HG03571 (cell line): Measurements from ENCODE around the gene MYL12A.
A peak's percentile ranks its signal among the peaks of the same experiment; 100 is the strongest.

Source experiments
- ATAC-seq: cut with Tn5 transposase; IDR thresholded peaks from one replicate; pipeline ENCODE4 v1.9.1; 2021; ENCODE audit not compliant: unreplicated experiment

The MYL12A gene

DNA sequence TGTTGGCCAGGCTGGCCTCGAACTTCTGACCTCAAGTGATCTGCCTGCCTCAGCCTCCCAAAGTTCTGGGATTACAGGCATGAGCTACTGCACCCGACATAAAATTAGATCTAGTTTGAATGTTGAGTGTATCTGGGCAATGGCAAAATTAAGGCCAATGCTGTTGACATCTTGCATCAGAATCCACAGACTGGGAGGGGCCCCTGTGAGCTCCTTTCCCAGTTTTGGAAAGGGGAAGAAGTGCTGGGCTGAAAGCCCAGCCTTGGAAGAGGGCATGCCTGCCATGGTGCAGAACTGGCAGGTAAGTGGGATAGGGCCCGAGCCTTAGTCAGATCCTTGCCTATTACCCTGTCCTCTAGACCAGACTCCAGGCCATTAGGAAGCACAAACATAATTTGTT is 23.4 kb upstream of the MYL12A start:
- no peak for ATAC-seq

DNA sequence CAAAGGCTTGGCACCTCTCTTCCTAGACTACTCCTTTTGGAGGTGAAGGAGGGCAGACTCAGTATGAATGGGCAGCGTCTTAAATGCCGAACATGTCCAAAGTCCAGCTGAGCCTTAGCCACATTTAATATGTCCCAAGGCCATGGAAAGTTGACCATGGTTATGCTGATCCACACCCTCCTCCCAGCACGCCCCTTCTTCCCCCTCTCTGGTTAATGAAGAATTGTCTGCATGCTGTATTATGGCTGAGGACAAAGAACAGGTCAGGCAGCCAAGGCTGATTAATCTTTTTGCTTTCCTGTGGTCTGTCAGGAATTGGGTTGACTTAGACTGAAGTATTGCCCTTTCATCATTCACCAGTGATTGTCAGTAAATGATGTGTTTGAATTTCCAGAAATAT is 22.0 kb upstream of the MYL12A start:
- no peak for ATAC-seq

DNA sequence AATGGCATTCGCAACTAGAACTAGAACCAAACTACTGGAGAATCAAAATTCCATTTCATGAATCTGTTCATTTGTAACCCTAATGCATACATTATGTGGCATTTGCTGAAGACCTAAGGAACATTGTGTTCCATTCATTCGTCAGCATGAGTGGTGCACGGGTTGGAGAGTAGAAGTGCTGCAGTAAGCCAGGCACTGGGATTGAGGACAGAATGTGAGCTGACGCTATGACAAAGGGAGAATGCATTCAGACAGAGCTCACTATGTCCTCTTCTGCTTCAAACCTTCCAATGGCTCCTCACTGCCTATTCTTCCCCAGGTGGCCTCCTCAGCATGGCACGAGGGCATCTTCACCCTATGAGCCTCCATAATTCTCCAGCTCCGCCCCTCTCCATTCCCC is 21.6 kb upstream of the MYL12A start:
- ATAC-seq: no peak

DNA sequence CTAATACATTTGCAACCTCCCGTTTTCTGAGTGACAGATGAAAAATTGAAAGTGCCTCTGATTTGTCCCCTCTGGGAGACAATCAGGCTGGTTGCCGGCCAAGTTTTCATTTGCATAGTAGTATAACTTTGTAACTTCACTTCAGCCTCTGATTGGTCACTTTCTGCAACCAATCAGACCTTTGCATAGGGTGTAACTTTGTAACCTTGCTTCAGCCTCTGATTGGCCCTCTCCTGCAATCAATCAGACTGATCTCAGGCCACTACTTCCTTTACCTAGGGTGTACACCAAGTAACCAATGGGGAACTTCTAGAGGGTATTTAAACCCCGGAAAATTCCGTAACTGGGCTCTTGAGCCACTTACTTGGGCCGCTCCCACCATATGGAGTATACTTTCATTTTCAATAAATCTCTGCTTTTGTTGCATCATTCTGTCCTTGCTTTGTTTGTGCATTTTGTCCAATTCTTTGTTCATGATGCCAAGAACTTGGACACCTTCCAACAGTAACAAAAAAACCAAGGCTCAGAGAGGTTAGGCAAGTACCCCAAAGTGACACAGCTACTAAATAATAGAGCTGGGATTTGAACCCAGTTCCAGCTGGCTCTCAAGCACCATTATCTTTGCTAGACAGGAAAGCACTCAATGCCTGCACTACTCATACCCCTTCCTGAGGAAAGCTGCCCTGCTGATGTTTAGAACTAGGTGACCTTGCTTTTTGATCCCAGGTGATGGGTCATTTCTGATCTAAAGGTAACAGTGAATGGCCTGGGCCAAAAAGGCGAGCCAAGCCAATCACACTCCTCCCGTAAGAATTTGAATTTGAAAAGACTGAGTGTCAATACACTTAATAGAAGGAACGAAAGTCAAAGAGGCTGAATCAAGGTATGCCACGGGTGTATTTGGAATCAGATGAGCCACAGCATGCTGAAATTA is 16.9 kb upstream of the MYL12A start:
- no peak for ATAC-seq

DNA sequence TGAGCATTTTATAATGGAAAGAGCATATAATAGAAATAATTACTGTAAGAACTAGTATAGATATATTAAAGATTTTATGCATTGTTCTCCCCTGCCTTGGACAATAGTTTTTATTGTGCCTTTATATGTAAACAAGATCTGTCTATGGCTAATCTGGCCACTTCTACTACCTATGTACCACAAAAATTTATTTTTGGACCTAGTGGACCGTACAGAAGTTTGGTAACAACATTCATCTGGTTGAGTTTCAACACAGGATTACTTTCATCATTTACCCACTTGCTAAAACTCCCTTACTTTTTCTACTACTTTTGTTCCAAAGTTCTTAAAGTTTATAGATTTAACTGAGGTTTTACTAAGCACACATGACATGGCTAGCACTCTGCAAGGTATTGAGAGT is 14.6 kb upstream of the MYL12A start:
- no peak for ATAC-seq

DNA sequence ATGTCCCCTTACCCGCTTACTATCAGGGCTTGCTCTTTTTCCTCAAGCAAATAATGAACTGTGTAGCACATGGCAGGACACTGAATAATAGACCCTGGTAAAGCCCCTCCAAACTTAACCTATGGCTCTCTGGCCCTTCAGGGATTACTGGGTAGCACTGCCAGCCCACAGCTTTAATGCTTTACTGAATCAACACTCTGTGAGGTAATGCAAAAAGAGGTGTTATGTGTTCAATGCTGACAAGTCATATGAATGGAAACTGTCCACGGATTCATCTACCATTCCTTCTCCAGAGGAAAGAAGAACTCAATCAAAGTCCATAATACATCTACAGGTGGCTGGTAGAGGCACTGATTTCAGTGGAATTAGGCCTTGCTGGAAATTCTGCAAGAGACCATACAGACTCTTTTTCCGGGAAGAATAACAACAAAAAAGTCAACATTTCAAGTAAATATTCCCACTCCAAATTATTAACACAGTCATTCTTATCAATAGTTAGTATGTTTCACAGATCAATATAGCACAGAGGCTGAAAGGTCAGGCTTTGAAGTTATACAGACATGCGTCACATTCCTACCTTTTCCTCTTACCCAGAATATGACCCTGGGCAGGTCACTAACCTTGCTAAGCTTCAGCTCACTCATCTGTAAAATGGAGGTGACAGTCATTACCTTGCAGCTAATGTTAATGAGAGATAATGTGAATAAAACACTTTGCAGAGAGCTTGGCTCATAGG is 14.0 kb upstream of the MYL12A start:
- no peak for ATAC-seq

DNA sequence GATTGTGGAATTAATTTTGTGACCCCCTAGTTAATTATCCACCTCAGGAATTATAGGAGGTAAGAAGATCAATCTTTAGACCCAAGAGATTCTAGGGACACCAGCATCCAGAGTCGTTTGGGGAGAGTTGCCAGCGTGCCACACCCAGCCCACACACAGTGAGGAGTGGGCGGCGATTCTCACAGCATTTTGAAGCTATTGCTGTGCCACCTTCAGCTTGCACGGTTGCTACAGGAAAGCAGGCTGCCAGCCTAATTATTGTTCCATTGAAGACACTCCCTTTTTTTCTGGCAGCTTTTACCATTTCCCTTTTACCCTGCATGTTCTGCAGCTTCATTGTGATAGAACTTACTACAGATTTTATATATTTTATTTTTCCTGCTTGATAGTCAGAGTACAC is 13.1 kb upstream of the MYL12A start:
- ATAC-seq: no peak

DNA sequence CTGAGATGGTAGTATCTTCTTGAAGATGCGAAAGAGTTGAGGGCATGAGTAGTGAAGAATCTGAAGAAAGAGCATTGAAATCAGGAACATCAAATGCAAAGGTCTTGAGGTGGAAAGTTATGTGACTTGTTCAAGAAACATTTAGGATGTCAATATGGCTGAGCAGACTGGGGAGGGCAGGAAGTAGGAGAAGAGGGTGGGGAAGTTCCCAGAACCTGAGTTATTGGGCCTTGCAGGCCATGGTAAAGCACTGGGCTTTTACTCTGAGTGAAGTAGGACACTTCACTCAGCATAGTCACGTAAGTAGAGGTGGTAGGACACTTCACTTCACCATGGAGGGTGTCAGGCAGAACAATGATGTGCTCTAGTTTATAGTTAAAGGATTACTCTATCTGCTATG is 11.8 kb upstream of the MYL12A start:
- ATAC-seq: no peak

DNA sequence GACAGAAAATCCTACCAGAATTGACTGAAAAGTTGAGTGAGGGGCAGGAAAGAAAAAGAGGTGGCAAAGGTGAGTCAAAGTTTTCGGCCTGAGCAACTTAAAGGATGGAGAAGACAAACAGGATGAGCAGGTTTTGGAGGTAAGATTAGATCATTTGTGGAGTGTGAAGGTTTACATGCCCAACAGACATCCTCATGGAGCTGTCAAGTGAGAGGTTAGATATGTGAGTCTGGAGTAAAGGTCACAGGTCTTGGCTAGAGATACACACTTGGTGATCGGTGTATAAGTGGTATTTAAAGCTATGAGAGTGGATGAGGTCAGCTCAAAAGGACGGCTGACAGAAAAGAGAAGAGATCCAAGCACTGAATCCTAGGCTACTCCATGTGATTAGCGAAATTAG is 11.1 kb upstream of the MYL12A start:
- ATAC-seq: no peak

DNA sequence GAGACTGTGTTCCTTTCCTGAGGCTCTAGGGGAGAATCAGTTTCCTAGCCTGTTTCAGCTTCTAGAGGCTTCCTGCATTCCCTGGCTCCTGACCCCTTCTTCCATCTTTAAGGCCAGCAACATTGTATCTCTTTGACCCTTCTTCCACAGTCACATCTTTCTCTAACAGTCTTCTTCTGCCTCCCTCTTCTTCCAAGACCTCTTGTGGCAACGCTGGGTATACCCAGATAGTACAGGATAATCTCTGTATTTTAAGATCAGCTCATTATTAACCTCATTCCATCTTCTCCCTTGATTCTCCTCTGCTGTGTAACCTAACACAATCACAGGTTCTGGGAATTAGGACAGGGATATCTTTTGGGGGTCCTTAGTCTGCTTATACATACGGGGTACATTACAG is 8.9 kb upstream of the MYL12A start:
- ATAC-seq: no peak

DNA sequence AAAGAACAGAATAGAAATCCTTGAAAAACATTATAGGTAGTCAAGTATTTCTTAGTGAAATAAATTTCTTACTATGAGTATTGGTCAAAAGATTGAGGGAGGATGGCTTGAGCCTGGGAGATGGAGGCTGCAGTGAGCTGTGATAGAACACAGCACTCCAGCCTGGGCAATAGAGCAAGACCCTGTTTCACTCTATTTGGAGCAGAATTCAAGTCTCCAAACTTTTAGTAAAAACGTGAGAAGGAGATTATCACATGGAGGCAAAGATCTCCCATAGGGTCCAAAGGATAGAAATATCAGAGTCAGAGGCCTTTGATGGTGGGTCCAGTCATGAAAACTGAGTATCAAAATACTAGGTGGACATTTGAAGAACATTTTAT is 2.4 kb upstream of the MYL12A start:
- no peak for ATAC-seq

DNA sequence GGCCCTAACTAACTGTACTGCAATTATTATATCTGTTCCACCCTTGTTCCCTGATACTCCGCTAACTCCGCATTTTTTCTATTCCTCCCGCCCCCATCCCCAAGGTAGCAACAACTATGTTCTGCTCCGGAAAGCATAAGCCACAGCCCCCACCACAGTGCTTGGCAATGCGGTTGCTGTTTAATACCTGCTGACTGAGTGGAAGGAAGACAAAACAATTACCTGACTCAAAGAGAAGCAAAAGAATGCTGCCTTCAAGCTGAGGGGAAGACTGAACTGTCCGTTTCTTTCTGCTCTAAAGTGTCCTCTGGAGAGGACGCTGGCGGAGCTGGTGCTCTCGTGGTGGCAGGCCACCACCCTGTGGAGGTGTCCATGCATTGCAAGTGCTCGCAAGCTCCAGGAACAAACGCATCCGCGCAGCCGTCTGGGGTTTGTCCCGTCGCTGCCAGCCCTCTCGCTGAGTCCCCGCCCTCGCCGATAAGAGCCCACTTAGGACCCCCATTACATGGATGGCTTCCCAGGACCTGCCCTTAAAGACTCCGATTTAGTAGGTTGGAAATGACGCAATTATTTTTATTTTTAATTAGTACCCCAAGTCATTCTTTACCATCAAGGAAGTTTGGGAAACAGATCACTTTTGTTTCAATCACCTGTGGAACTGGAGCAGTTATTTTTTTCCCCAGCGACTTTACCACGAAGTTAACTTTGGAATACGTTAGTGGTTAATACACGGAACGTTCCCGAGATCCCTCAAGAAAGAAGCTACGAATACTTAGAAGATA is 1.6 kb upstream of the MYL12A start:
- ATAC-seq: peak; percentile 49

DNA sequence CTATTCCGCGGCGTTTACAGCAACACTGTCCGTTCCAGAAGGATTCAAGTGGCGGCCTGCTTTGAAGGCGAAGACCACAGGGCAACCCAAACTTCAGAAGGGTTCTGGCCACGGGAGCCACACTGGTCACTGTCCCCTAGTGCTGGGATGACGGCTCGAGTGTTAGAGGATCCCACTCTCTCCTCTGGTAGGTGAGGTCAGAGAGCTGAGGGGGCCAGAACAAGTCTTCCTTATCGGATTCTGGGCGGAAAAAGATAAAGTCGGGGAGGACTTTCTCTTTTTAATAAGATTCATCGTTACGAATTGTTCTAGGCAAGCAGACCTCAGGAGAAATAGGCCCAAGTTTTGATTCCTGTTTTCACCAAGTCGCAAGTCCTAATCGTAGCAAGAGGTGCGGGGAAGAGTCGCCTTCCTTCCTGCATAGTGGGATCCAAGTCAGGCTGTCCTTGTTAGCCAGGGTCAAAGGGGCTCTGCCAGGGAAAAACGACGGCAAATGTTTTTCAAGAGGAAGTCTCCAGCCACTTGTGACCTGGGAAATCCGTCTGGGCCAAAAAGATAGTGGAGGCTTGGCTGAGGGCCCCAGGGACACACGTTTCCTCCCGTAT is 864 bp upstream of the MYL12A start:
- no peak for ATAC-seq

DNA sequence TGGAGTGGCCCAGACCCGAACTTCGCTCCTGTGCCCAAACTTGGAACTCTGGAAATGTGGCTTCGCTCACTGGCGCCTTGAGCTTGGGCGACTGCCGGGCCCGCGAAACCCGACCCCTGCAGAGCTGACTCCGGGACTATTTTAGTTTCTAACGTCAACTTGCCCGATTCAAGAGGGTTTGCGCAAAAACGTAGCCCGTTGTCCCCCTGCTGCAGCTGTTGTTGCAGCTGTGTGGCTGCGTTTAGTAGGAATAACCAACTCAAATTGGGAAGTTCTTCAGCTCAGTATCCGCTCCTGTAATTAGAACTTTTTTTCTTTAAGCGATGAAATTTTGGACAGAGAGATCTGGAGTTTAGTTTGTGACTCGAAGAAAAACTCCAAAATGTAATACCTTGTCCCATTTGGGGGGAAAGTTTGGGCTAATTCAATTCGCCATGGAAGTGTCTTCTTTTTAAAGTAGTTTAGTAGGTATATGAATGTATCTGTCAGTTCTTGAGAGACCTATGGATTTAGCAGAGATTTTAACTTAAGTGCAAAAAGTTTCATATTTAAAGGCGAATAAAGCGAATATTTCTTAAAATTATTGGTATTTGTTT is 559 bp downstream of the MYL12A start:
- no peak for ATAC-seq

DNA sequence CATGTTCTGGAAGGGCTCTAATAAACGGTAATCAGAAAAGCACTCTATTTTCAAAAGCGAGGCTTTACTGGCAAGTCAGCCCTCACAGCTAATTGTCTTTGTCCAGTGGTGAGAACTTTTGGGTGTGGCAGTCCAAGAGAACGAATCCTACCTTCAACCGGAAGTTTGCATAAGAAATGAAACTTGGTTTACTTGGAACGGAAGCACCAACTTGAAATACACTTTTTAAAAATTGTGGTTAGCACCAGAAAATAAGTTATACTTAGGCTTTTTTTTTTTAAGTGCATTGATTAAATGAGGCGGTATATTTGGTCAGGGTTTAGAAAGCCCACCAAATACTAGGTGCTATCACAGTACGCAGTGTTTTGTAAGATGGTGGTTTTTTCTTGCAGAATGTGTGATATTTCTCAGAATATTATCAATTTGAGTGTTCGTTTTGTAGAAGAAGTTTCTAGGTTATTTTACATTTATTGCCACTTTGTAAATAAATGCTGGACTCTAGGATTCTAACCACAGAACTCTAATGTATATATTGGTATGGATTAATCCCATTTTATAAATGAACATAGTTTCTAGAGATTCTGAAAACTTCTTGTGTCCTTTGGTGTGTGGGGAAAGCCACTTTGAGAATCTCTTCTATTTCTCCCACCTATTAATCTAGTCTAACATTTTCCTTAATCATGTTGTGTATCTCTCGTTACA is 1.2 kb downstream of the MYL12A start:
- no peak for ATAC-seq

DNA sequence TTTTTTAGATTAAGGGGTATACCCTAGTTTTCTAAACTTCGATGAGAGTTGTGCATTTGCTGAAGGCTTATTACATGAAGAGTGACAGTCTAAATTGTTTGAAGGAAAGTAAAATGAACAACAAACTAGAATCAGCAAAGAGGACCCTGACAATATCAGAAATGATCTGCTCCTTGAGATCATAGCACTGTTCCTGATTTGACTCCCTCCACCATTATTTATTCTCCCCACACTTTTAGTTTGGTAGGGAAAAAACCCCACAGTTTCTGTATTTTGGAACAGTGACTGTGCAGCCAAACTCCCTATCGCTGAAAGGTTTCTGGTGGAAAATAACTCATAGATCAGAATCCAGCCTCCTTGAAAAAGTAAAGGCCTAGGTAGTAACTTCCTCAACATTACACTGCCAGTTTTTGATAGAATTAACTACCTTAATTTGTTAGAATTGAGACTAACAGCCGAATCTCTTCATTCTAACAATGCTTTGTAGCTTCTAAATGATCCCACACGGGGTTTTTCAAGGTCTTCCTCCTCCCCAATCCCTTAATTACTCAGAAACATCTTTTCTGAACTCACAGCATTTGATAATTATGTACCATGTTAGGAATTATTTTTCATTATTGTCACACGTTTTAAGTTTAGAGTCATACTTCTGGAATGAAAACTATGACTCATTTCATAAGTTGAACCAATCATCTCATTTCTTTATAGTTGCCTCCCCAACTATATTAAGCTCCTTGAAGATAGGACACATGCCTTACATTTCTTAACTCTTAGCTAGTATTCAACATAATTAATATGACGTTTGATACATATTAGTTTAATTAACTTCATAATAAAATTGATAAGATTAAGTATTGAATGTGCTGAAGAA is 2.9 kb downstream of the MYL12A start:
- no peak for ATAC-seq

DNA sequence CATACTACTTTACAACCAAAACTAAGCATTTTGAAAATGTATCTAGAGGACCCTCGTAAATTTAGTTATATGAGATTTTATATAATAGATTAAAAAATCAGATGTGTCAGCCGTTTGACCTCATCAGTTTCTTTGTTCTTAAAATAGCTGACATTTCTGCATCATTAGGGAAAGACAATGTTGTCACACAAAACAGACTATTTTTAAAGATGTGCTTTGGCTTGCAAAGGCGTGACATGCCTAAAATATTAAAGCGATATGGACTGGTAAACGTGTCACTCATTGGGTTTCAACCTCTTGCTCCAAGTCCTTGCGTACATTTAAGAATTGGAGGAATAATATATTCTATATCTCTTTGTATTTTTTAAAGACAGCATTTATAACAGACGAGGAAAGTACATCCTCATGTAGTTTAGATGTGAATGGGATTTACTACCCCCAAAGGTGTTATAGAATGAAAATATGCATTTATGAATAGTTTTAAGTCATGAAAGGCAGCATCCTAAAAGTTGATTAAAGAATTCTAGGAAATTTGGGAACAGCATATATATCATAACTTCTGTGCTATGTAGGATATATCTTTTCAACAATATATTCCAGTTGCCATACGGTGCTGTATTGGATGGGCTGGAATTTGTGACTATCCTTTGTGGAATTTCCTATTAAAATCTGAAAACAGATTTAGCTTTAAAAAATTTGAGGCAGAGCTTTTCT is 3.8 kb downstream of the MYL12A start:
- no peak for ATAC-seq

DNA sequence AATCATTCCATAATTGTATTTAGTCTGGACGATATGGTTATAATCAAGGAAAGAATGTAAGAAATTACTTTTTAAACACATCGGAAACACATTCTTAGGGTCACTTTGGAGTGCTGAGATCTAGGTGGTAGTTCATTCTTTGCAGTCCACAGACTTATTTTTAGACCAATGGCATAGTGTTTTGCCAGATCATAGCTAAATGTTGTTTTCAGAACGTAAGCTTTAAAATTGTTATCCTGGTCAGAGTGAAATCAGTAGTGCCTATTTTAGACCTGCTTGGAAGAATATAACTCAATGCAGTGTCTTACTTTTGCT is 4.3 kb downstream of the MYL12A start:
- ATAC-seq: no peak

DNA sequence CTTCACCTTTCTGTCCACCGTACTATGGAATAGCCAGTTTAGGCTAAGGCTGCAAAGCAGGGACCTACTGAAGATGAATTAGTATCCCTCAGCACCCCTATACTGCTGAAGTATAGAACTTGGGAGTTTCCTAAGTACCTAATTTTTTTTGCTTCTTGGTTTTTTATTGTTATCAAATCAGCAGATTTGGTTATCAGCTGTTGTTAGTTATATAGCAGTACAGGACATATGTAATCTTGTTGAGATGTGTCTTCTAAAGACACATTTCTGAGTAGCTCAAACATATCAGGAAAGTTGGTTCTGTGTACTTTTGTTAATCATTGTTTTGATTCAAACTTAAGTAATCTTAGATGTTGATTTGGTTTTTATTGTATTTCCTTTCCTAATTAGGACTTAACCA is 5.2 kb downstream of the MYL12A start:
- ATAC-seq: no peak
